Nephron (organoid): ENCODE results near the gene TAMALIN.

Experiments used
- H3K27ac Mint-ChIP-seq, 3 experiments: 2 replicates each; pipeline ENCODE4 v1.8.0; 2020; ENCODE audit warnings: mixed read lengths in 3 of 3, mild to moderate bottlenecking in 2 of 3, moderate library complexity in 1 of 3
- H3K27me3 Mint-ChIP-seq: 2 replicates; pipeline ENCODE4 v1.8.0; 2021; ENCODE audit warnings: low read depth, mild to moderate bottlenecking, moderate library complexity, mixed read lengths
- H3K36me3 Mint-ChIP-seq: 2 replicates; pipeline ENCODE4 v1.8.0; 2020; ENCODE audit warnings: low read depth, mixed read lengths
- H3K4me1 Mint-ChIP-seq: 2 replicates; pipeline ENCODE4 v1.8.0; 2020; ENCODE audit warnings: mixed read lengths
- H3K4me3 Mint-ChIP-seq, 3 experiments: 2 replicates each; pipeline ENCODE4 v1.8.0; 2020; ENCODE audit warnings: mild to moderate bottlenecking in 3 of 3, mixed read lengths in 3 of 3, moderate library complexity in 2 of 3
- H3K9me3 Mint-ChIP-seq: 2 replicates; pipeline ENCODE4 v1.8.0; 2020; ENCODE audit warnings: mixed read lengths
- CTCF ChIP-seq, 3 experiments: fragments of 200-600 bp; sonication (generic); IDR thresholded peaks; one replicate each; pipeline ENCODE4 v1.5.0; 2021; ENCODE audit warnings: antibody characterized with exemption in 3 of 3; ENCODE audit not compliant: unreplicated experiment in 3 of 3

The TAMALIN gene

GRCh38 chr12:52007158-52007921, 594 bp downstream of the TAMALIN start:
- Mint-ChIP-seq H3K4me1 (peaks cover 66% of the 10 kb centered on the region), H3K9me3 (no peaks in the 10 kb centered on the region), H3K27ac (peak overlapping the region in 1 of 3 experiments; percentile 77), H3K36me3 (peaks cover 12% of the 10 kb centered on the region), H3K4me3 (peak overlapping the region; percentile 90 to 92 (median 91)), H3K27me3 (peaks cover 5% of the 10 kb centered on the region)
- TF ChIP-seq CTCF (IDR thresholded peaks at IDR 0.05; ENCODE audit: unreplicated experiment in 3 of 3): no peak

- H3K27me3 Mint-ChIP-seq: peaks cover 5% of the 10 kb centered on the region
- H3K4me1 Mint-ChIP-seq: peaks cover 59% of the 10 kb centered on the region
- peak overlapping the region; percentile 95 to 99 (median 99) for H3K27ac Mint-ChIP-seq
- H3K9me3 Mint-ChIP-seq: no peaks in the 10 kb centered on the region
- H3K4me3 Mint-ChIP-seq: peak overlapping the region; percentile 90 to 92 (median 91)
- no peak for TF ChIP-seq CTCF (IDR thresholded peaks at IDR 0.05; ENCODE audit: unreplicated experiment in 3 of 3)
- peaks cover 16% of the 10 kb centered on the region for H3K36me3 Mint-ChIP-seq
Measured at GRCh38 chr12:52007982-52008510, 1.3 kb downstream of the TAMALIN start.

GRCh38 chr12:52009081-52009751, 2.5 kb downstream of the TAMALIN start:
- no peak for TF ChIP-seq CTCF (IDR thresholded peaks at IDR 0.05; ENCODE audit: unreplicated experiment in 3 of 3)
- H3K27ac Mint-ChIP-seq: peak overlapping the region; percentile 95 to 99 (median 99)
- H3K36me3 Mint-ChIP-seq: peaks cover 25% of the 10 kb centered on the region

GRCh38 chr12:52010152-52010622, 3.4 kb downstream of the TAMALIN start:
- no peaks in the 10 kb centered on the region for H3K9me3 Mint-ChIP-seq
- peaks cover 25% of the 10 kb centered on the region for H3K36me3 Mint-ChIP-seq
- peak overlapping the region; percentile 74 to 90 (median 77) for H3K4me3 Mint-ChIP-seq
- no peak for TF ChIP-seq CTCF (IDR thresholded peaks at IDR 0.05; ENCODE audit: unreplicated experiment in 3 of 3)
- peak overlapping the region; percentile 95 to 99 (median 99) for H3K27ac Mint-ChIP-seq
- peaks cover 14% of the 10 kb centered on the region for H3K27me3 Mint-ChIP-seq
- H3K4me1 Mint-ChIP-seq: peaks cover 54% of the 10 kb centered on the region

More at GRCh38 chr12:52009081-52009751, 2.5 kb downstream of the TAMALIN start:
- H3K27me3 Mint-ChIP-seq: peaks cover 14% of the 10 kb centered on the region
- peaks cover 56% of the 10 kb centered on the region for H3K4me1 Mint-ChIP-seq
- no peaks in the 10 kb centered on the region for H3K9me3 Mint-ChIP-seq
- peak overlapping the region; percentile 90 to 92 (median 91) for H3K4me3 Mint-ChIP-seq

- no peaks in the 10 kb centered on the region for H3K9me3 Mint-ChIP-seq
- H3K4me3 Mint-ChIP-seq: peak overlapping the region; percentile 51 to 90 (median 74)
- peaks cover 25% of the 10 kb centered on the region for H3K36me3 Mint-ChIP-seq
- H3K27me3 Mint-ChIP-seq: peaks cover 13% of the 10 kb centered on the region
- H3K27ac Mint-ChIP-seq: peak overlapping the region; percentile 95 to 99 (median 99)
- H3K4me1 Mint-ChIP-seq: peaks cover 47% of the 10 kb centered on the region
- no peak for TF ChIP-seq CTCF (IDR thresholded peaks at IDR 0.05; ENCODE audit: unreplicated experiment in 3 of 3)
Measured at GRCh38 chr12:52010692-52011601, 4.2 kb downstream of the TAMALIN start.
